ENCODE results near the gene TPCN1. TPM values are rescaled to one million over a fixed set of nuclear protein-coding genes. Genes with fewer than 3 reads are reported as not detected.

The TPCN1 gene
- total RNA-seq, 4 donors from 2014 or later, result 29.4 to 52.0 (median 33.5) TPM

GRCh38 chr12:113246478-113247122 is 25.3 kb downstream of the TPCN1 start:
- DNase-seq (ENCODE audit: low spot score), result no peak
- TF ChIP-seq, protein P1, sequence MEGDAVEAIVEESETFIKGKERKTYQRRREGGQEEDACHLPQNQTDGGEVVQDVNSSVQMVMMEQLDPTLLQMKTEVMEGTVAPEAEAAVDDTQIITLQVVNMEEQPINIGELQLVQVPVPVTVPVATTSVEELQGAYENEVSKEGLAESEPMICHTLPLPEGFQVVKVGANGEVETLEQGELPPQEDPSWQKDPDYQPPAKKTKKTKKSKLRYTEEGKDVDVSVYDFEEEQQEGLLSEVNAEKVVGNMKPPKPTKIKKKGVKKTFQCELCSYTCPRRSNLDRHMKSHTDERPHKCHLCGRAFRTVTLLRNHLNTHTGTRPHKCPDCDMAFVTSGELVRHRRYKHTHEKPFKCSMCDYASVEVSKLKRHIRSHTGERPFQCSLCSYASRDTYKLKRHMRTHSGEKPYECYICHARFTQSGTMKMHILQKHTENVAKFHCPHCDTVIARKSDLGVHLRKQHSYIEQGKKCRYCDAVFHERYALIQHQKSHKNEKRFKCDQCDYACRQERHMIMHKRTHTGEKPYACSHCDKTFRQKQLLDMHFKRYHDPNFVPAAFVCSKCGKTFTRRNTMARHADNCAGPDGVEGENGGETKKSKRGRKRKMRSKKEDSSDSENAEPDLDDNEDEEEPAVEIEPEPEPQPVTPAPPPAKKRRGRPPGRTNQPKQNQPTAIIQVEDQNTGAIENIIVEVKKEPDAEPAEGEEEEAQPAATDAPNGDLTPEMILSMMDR (IDR thresholded peaks at IDR 0.05), result no peak
- peak; percentile 54 for ATAC-seq (ENCODE audit: low FRiP score)

DNA sequence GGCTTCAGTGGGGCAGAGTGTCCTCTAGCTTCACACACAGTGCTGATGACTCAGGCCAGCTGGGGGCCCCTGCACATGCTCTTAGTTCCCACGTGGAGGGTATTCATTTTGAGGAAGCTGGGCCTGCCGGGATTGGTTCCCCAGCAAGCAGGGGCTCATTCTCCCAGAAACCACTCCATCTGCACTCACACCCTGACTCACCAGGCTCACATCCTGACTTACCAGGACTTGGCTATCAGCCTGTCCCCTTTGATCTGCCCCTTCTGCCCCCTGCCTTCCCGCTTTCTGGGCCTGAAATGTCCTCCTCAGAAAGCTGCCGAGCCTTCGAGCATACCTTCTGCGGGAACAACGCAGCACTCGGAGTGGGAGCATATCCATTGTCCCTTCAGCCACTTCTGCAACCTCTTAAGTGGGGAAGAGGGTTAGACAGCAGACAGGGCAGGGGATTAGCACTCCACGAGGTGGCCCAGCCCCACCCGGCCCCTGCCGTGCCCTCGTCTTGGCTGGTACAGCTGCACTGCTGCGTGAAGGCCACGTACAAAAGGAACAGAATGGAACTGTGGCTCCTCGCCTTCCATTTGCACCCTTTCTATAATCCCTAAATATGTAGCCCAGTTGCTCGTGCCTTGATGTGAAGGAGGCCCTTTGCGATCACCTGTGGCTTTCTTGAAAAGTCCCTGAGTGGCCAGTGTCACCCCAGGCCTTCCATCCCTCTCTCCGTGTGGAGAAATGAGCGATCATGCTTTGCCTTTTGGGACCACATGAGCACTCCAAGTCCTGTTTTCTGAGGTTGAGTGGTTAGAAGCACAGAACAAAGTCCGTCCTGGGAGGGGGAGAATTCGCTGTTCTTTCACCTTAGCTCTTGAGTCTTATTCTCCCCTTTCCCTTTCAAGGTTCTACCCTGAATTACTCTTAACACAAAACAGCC is 26.1 kb downstream of the TPCN1 start:
- TF ChIP-seq, protein P1 (IDR thresholded peaks at IDR 0.05), result no peak
- ATAC-seq (ENCODE audit: low FRiP score), result no peak
- no peak for DNase-seq (ENCODE audit: low spot score)

DNA sequence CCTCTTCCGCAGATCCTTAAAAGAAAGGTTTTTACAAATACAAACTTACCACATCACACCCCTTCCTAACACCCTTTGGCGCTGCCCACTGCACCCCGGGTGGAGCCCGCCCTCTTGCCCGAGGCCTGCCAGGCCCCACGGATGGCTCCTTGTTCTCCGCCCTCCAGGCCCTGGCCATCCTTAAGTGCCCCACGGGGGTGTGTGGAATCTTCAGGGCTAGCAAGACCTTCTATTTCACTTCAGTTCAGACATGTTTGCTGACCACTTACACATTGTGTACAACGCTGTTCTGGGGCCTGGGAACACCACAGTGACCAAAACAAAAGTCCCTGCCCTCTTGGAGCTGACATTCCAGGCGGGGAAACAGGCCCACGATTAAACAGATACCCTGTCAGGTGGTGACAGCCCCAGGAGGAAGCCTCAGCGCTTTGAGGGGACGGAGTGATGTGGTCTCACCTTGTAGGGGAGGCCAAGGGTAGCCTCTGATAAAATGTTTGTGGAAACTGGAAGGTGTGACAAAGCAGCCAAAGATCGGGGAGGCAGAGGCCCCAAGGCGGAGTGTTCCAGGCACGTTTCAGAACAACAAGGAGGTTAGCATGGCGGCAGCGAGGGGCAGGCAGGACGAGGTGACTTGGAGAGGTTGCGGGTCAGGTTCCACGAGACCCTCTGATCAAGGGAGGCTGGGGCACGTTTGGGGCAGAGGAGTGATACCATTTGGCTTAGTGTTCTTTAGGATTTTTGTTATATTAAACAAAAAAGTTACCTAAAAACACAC is 27.0 kb downstream of the TPCN1 start:
- TF ChIP-seq, protein P1 (IDR thresholded peaks at IDR 0.05), result no peak
- DNase-seq (ENCODE audit: low spot score) (no peak), ATAC-seq (ENCODE audit: low FRiP score) (no peak)

DNA sequence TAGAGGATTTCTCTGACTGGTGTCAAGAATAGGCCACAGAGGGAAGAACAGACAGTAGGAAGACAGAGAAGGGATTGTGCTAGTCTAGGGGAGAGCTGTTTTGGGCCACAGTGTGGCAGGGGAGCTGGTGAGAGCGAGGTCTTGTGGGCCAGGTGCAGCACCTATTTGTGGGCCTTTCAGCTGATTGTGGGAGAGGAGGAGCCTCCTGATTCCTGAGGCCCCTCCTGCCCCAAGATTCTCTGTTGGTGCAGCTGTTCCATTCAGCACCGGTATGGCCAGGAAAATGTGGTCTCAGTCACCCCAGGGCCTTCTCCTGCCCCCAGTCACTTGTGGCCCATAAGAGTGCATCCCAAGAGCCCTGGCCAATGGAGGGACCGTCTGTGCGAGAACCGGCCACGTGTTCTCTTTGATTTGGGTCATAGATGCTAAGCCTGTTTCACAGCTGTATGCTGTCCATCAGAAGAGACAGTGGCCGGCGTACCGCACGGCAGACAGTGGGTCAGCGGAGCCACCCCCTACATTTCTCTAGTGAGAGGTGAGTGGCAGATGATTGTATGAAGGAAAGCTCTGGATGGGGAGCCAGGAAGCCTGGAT is 27.7 kb downstream of the TPCN1 start:
- TF ChIP-seq, protein P1 (IDR thresholded peaks at IDR 0.05), result no peak
- ATAC-seq (ENCODE audit: low FRiP score), result no peak
- no peak for DNase-seq (ENCODE audit: low spot score)

DNA sequence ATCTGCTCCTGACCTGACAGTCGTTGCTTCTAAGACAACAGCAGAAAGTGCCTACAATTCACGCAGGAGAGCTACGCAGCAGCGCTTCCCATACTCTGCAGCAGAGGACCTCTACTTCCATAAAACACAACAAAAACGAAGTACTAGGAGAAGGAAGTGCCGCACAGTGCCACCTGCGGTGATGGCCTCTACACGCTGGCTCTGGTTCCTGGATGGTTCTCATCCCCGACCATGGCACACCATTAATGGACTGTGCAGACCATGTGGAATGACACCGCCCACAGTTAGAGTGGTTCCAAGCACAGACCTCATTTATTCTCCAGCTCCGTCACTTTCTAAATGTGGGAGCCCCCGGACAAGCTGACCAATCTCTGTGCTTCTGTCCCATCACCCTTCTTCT is 28.3 kb downstream of the TPCN1 start:
- no peak for DNase-seq (ENCODE audit: low spot score)
- ATAC-seq (ENCODE audit: low FRiP score), result no peak
- TF ChIP-seq, protein P1 (IDR thresholded peaks at IDR 0.05), result no peak

GRCh38 chr12:113250045-113250444 is 28.8 kb downstream of the TPCN1 start:
- ATAC-seq (ENCODE audit: low FRiP score) (no peak), DNase-seq (ENCODE audit: low spot score) (no peak)
- TF ChIP-seq, protein P1 (IDR thresholded peaks at IDR 0.05), result no peak

Data from omental fat pad (tissue), 4 donors.